HL-60 (cell line): ENCODE data around the gene YY1.

Experiments
- DNase-seq, 2 experiments: peaks; one replicate each; pipeline ENCODE4 v3.0.0-alpha.2; 2010 to 2020; ENCODE audit warnings: low read depth in 1 of 2, low spot score in 1 of 2
- H3K27ac ChIP-seq: fragments of 250-450 bp; sonication (Bioruptor Pico); replicated peaks from 2 replicates; pipeline ENCODE4 v1.5.1; 2020; ENCODE audit warnings: mild to moderate bottlenecking, moderate library complexity
- H3K27me3 ChIP-seq: fragments of 250-450 bp; sonication (Bioruptor Pico); 2 replicates; pipeline ENCODE4 v1.5.1; 2021; ENCODE audit warnings: mild to moderate bottlenecking, moderate library complexity; ENCODE audit not compliant: insufficient read depth, poor library complexity, severe bottlenecking
- H3K4me3 ChIP-seq: replicated peaks from 2 replicates; pipeline ENCODE4 v1.5.1; 2011; ENCODE audit warnings: mild to moderate bottlenecking, control low read depth, low read length; ENCODE audit not compliant: insufficient read depth
- CTCF ChIP-seq: IDR thresholded peaks from one replicate; pipeline ENCODE4 v1.5.1; 2011; ENCODE audit warnings: low read length, control low read depth, inconsistent platforms; ENCODE audit not compliant: insufficient read depth
- GABPA ChIP-seq: IDR thresholded peaks from 2 replicates; pipeline ENCODE4 v1.6.1; 2012; ENCODE audit warnings: low read depth
- POLR2AphosphoS5 ChIP-seq: IDR thresholded peaks from 2 replicates; pipeline ENCODE4 v1.6.1; 2012; ENCODE audit warnings: low read depth
- SPI1 ChIP-seq: IDR thresholded peaks from 2 replicates; pipeline ENCODE4 v1.6.1; 2012; ENCODE audit warnings: low read depth, mild to moderate bottlenecking, borderline replicate concordance
- TF ChIP-seq, protein P1 (sequence below): IDR thresholded peaks from 2 replicates; pipeline ENCODE4 v1.6.1; 2012; ENCODE audit warnings: low read depth; ENCODE audit not compliant: insufficient replicate concordance

The YY1 gene

DNA sequence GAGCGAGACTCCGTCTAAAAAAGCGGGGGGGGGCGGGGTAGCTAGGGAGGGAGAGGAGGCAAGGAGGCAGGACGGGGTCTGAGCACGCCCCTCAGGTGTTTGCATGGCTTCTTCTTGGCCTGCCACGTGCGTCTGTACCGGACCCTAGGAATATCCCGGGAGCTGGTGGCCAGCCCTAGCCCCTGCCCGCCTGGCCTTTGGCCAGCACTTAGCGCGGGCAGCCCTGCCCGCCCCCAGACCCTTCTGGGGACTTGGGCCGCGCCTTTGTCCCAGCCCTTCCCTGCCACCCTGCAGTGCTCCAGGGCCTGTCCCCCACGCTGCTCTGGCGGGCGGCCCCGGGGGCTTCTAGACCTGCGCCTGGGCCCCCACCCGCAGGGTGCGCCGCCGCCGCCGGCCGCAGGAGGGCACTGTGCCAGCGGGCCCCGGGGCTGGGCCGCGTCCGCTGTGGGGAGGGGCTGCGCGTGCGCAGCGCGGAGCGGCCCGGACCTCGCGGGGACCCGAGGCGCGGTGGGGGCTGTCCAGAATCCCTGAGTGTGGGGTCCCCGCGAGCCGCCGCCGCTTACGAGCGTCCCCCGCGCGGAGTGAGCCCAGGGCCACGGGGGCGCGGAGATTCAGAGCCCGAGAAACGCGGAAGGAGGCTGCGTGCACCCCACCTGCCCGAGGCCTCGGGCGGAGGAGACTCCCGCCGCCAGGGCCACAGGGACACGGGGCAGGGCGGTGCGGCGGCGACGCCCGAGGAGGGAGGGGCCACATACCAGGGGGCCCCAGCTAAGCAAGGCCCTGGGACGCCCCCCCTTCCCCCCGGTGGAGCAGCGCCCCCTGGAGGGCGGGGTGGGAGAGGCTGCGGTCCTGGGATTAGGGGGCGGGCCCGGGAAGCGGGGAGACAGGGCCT is 46.3 kb downstream of the YY1 start:
- H3K27me3 ChIP-seq: no peaks in the 10 kb centered on the region
- peak overlapping the region; percentile 70 for H3K4me3 ChIP-seq
- DNase-seq: peak; percentile 59 to 66
- peak; percentile 14 for TF ChIP-seq POLR2AphosphoS5
- TF ChIP-seq GABPA: no peak
- peak; percentile 45 for TF ChIP-seq CTCF
- peak overlapping the region; percentile 92 for H3K27ac ChIP-seq

DNA sequence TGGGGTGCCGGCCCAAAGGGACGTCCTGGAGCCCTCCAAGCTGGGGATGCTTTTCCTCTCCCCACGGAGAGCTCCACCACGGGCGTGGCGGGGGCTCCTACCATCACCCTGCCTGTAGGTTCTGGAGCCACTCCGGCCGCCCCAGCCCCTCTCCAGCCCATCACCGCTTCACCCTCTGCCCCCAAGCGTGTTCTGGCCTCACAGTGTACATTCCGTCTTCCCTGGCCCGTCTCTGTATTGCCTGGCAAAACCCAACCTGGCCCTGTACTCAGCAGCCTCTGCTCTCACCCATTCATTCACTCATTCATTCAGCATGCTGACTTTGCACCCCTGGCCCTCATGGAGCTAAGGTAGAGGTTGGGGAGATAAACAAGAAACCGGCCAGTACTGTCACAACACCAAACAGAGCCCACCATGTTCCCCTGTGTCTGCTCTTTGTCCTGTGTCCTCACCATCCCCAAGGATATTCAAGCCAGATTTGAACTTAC is 47.0 kb downstream of the YY1 start:
- Histone ChIP-seq H3K27ac (peak overlapping the region; percentile 92), H3K27me3 (no peaks in the 10 kb centered on the region), H3K4me3 (peak overlapping the region; percentile 70)
- no peak for DNase-seq
- TF ChIP-seq, protein P1, sequence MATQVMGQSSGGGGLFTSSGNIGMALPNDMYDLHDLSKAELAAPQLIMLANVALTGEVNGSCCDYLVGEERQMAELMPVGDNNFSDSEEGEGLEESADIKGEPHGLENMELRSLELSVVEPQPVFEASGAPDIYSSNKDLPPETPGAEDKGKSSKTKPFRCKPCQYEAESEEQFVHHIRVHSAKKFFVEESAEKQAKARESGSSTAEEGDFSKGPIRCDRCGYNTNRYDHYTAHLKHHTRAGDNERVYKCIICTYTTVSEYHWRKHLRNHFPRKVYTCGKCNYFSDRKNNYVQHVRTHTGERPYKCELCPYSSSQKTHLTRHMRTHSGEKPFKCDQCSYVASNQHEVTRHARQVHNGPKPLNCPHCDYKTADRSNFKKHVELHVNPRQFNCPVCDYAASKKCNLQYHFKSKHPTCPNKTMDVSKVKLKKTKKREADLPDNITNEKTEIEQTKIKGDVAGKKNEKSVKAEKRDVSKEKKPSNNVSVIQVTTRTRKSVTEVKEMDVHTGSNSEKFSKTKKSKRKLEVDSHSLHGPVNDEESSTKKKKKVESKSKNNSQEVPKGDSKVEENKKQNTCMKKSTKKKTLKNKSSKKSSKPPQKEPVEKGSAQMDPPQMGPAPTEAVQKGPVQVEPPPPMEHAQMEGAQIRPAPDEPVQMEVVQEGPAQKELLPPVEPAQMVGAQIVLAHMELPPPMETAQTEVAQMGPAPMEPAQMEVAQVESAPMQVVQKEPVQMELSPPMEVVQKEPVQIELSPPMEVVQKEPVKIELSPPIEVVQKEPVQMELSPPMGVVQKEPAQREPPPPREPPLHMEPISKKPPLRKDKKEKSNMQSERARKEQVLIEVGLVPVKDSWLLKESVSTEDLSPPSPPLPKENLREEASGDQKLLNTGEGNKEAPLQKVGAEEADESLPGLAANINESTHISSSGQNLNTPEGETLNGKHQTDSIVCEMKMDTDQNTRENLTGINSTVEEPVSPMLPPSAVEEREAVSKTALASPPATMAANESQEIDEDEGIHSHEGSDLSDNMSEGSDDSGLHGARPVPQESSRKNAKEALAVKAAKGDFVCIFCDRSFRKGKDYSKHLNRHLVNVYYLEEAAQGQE: no peak
- no peak for TF ChIP-seq POLR2AphosphoS5
- no peak for TF ChIP-seq GABPA
- TF ChIP-seq CTCF: no peak
- TF ChIP-seq SPI1: no peak

- H3K27me3 ChIP-seq: no peaks in the 10 kb centered on the region
- H3K4me3 ChIP-seq: no peak overlapping the region
- H3K27ac ChIP-seq: no peak overlapping the region
- TF ChIP-seq POLR2AphosphoS5 (no peak), GABPA (no peak), CTCF (no peak), SPI1 (no peak)
- TF ChIP-seq, protein P1: no peak
- no peak for DNase-seq
Observed at GRCh38 chr14:100286484-100287191, 47.7 kb downstream of the YY1 start.
